Subcutaneous adipose tissue (tissue), 4 donors: ENCODE measurements around the gene CREG1. TPM values are rescaled to one million over a fixed set of nuclear protein-coding genes. Genes with fewer than 3 reads are reported as not detected.

Source experiments
- total RNA-seq, 4 donors: library from RNA; depleted of rRNA; stranded (reverse); fragments of >200 nt; gene quantifications; one replicate each; pipeline ENCODE4 v1.1.0, GENCODE V29; 2016
- TF ChIP-seq, protein P1 (sequence below): fragments of 450-650 bp; IDR thresholded peaks from one replicate; pipeline ENCODE4 v1.5.1; 2016; ENCODE audit warnings: low read depth, mild to moderate bottlenecking, control low read depth, antibody characterized with exemption, moderate library complexity

The CREG1 gene
- total RNA-seq, 4 donors from 2014 or later = 190 to 407 (median 330) TPM

DNA sequence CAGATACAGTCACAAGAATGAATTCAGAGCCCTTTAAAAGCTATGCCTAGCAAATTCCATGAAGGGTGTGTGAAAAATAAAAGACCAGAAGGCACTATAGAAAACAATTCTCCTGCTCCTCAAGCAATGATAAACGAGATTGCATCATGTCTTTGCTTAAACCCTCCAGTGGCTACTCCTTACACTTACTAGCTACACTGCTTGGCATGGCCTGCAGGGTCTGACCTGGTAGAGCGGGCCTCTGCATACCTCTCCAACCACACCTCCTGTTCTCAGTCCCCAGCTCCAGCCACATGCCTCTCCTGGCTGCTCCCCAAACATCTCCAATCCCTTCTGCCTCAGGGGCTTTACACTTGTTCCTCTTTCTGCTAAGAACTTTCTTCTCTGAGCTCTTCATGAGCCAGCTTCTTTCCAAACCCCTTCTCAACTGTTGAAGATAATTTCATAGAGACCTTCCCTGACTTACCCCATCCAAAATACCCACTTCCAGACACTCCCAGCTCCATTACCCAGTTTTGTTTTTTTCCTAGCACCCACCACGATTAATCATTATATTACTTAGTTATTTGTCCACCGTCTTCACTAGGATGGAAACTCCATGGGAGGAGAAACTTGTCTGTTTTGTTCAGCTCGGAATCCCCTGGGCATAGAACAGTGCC is 11.2 kb upstream of the CREG1 start:
- TF ChIP-seq, protein P1, sequence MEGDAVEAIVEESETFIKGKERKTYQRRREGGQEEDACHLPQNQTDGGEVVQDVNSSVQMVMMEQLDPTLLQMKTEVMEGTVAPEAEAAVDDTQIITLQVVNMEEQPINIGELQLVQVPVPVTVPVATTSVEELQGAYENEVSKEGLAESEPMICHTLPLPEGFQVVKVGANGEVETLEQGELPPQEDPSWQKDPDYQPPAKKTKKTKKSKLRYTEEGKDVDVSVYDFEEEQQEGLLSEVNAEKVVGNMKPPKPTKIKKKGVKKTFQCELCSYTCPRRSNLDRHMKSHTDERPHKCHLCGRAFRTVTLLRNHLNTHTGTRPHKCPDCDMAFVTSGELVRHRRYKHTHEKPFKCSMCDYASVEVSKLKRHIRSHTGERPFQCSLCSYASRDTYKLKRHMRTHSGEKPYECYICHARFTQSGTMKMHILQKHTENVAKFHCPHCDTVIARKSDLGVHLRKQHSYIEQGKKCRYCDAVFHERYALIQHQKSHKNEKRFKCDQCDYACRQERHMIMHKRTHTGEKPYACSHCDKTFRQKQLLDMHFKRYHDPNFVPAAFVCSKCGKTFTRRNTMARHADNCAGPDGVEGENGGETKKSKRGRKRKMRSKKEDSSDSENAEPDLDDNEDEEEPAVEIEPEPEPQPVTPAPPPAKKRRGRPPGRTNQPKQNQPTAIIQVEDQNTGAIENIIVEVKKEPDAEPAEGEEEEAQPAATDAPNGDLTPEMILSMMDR = no peak

- TF ChIP-seq, protein P1 = no peak
Observed at GRCh38 chr1:167563579-167564246, 10.2 kb upstream of the CREG1 start.

GRCh38 chr1:167562702-167563101 is 9.1 kb upstream of the CREG1 start:
- TF ChIP-seq, protein P1 = no peak

- TF ChIP-seq, protein P1 = no peak
Observed at GRCh38 chr1:167561753-167562152, 8.2 kb upstream of the CREG1 start.

GRCh38 chr1:167555971-167556714 is 2.6 kb upstream of the CREG1 start:
- TF ChIP-seq, protein P1 = no peak

GRCh38 chr1:167554028-167554779 is 642 bp upstream of the CREG1 start:
- TF ChIP-seq, protein P1 = no peak
